Left renal pelvis (tissue), 4 donors: ENCODE measurements around the gene LHX4. TPM values are rescaled to one million over a fixed set of nuclear protein-coding genes. Genes with fewer than 3 reads are reported as not detected.
A peak's percentile ranks its signal among the peaks of the same experiment; 100 is the strongest.

ENCODE experiments used
- DNase-seq, 4 donors: peaks; one replicate each; pipeline ENCODE4 v3.0.0-alpha.2; 2013; ENCODE audit warnings: low read depth in 4 of 4, low spot score in 3 of 4
- polyA plus RNA-seq, 4 donors: library from polyadenylated mRNA; unstranded; fragments of 120-200 nt; gene quantifications; one replicate each; pipeline ENCODE4 v1.2.1, GENCODE V29; 2013; ENCODE audit not compliant: insufficient read length in 4 of 4

Gene LHX4
- polyA plus RNA-seq: 1 to 10 TPM; 1.3 to 3.7 (median 2.0) TPM

GRCh38 chr1:180229483-180230415, at the start of gene LHX4:
Gene LHX4, plus strand, starts transcription at chr1:180230264. Its CDS starts 266 bp downstream, at chr1:180230530.
- DNase-seq: no peak

- no peak for DNase-seq
These were observed 49.0 kb upstream of the LHX4 start for GRCh38 chr1:180181048-180181447.

- DNase-seq: no peak
These were observed 47.9 kb upstream of the LHX4 start for GRCh38 chr1:180181996-180182642.

GRCh38 chr1:180182643-180183311, 47.3 kb upstream of the LHX4 start:
- no peak for DNase-seq

GRCh38 chr1:180183426-180183825, 46.6 kb upstream of the LHX4 start:
- no peak for DNase-seq

GRCh38 chr1:180184041-180184440, 46.0 kb upstream of the LHX4 start:
- no peak for DNase-seq

- DNase-seq: no peak
These were observed 44.8 kb upstream of the LHX4 start for GRCh38 chr1:180185281-180185680.

GRCh38 chr1:180185971-180186645, 44.0 kb upstream of the LHX4 start:
- DNase-seq: no peak

GRCh38 chr1:180186831-180187230, 43.2 kb upstream of the LHX4 start:
- no peak for DNase-seq

- no peak for DNase-seq
These were observed 42.4 kb upstream of the LHX4 start for GRCh38 chr1:180187626-180188025.

- DNase-seq: peak; percentile 33 to 55 (median 40)
These were observed 42.0 kb upstream of the LHX4 start for GRCh38 chr1:180188091-180188506.

GRCh38 chr1:180188684-180189175, 41.3 kb upstream of the LHX4 start:
- no peak for DNase-seq

GRCh38 chr1:180190091-180190490, 40.0 kb upstream of the LHX4 start:
- DNase-seq: no peak

GRCh38 chr1:180192172-180192571, 37.9 kb upstream of the LHX4 start:
- DNase-seq: no peak

GRCh38 chr1:180193141-180194047, 36.7 kb upstream of the LHX4 start:
- DNase-seq: no peak

GRCh38 chr1:180194048-180194425, 36.0 kb upstream of the LHX4 start:
- no peak for DNase-seq

GRCh38 chr1:180194546-180195207, 35.4 kb upstream of the LHX4 start:
- no peak for DNase-seq

- DNase-seq: no peak
These were observed 34.7 kb upstream of the LHX4 start for GRCh38 chr1:180195401-180195800.

- no peak for DNase-seq
These were observed 34.1 kb upstream of the LHX4 start for GRCh38 chr1:180195916-180196315.
